ENCODE results near the gene SLC10A3. TPM values are rescaled to one million over a fixed set of nuclear protein-coding genes. Genes with fewer than 3 reads are reported as not detected.
"Not testable (repeated sequence)": the region's sequence is repeated elsewhere in the genome, so short reads cannot be mapped to it uniquely, and the experiment has no call there.

Gene SLC10A3
- total and polyA plus RNA-seq, 3 donors from 2014 or later = 22.4 to 26.5 (median 25.0) TPM

DNA sequence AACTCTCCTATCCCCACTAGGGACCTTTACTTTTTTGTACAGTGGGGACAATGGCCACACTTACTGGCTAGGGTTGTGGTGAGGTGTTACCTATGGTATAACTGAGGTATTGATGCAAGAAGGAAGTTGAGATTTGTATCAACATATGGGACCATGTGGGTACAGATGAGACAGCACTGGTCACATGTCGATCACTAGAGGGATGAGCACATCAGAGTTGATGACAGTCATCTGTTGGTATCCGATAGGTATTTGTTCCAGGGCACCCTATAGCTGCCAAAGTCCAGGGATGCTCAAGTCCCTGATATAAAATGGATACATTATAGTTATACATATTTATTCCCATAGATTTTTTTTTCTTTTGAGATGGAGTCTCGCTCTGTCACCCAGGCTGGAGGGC is 12.6 kb upstream of the SLC10A3 start:
- Histone ChIP-seq H3K4me1 (no peaks in the 10 kb centered on the region), H3K27ac (no peak overlapping the region), H3K9me3 (no peaks in the 10 kb centered on the region), H3K27me3 (no peaks in the 10 kb centered on the region), H3K36me3 (ENCODE audit: low read depth, missing control alignments) (no peaks in the 10 kb centered on the region), H3K4me3 (no peak overlapping the region)
- no peak for DNase-seq
- TF ChIP-seq, protein P1, sequence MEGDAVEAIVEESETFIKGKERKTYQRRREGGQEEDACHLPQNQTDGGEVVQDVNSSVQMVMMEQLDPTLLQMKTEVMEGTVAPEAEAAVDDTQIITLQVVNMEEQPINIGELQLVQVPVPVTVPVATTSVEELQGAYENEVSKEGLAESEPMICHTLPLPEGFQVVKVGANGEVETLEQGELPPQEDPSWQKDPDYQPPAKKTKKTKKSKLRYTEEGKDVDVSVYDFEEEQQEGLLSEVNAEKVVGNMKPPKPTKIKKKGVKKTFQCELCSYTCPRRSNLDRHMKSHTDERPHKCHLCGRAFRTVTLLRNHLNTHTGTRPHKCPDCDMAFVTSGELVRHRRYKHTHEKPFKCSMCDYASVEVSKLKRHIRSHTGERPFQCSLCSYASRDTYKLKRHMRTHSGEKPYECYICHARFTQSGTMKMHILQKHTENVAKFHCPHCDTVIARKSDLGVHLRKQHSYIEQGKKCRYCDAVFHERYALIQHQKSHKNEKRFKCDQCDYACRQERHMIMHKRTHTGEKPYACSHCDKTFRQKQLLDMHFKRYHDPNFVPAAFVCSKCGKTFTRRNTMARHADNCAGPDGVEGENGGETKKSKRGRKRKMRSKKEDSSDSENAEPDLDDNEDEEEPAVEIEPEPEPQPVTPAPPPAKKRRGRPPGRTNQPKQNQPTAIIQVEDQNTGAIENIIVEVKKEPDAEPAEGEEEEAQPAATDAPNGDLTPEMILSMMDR (IDR thresholded peaks at IDR 0.05) = no peak
- TF ChIP-seq POLR2A (IDR thresholded peaks at IDR 0.05) = no peak
- 71 to 91% methylated on average over 3 of the region's 3 CpGs for WGBS, 2 donors
- intact Hi-C loops (cut with DNase I; ENCODE audit: low total_unique reads) = no loop called here

DNA sequence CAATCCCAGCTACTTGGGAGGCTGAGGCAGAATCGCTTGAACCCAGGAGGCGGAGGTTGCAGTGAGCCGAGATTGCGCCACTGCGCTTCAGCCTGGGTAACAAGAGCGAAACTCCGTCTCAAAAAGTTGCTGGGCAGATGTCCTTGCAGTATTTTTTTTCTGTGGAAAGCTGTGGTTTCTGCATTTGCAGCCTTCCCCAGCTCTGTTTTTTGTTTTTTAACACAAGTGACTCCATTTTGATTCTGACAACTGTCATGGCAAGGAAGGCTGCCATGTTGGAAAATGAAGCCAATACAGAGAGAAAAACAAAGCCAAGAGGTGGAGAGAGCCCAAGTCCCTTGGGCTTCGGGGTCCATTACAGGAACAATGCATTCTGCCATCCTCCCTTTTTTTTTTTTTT is 11.7 kb upstream of the SLC10A3 start:
- Histone ChIP-seq H3K4me1 (no peaks in the 10 kb centered on the region), H3K9me3 (no peaks in the 10 kb centered on the region), H3K36me3 (ENCODE audit: low read depth, missing control alignments) (no peaks in the 10 kb centered on the region), H3K4me3 (no peak overlapping the region), H3K27me3 (no peaks in the 10 kb centered on the region), H3K27ac (no peak overlapping the region)
- no peak for TF ChIP-seq POLR2A (IDR thresholded peaks at IDR 0.05)
- TF ChIP-seq, protein P1 (IDR thresholded peaks at IDR 0.05) = no peak
- no peak for DNase-seq
- 85 to 94% methylated on average over 8 of the region's 8 CpGs for WGBS, 2 donors
- intact Hi-C loops (cut with DNase I; ENCODE audit: low total_unique reads) = no loop called here

DNA sequence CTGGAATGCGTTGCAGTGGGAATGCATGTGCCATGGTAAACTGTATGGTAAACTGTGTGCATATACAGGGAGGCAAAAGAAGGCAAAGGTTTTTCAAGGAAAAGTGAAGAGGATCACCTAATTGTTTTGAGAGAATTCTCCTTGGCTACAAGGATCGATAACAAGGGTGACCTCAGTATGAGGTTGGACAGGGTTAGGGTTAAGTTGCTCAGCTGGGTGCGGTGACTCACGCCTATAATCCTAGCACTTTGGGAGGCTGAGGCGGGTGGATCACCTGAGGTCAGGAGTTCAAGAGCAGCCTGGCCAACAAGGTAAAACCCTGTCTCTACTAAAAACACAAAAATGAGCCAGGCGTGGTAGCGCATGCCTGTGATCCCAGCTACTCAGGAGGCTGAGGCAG is 11.0 kb upstream of the SLC10A3 start:
- H3K27me3 ChIP-seq; H3K27ac ChIP-seq; H3K9me3 ChIP-seq; DNase-seq; H3K36me3 ChIP-seq (ENCODE audit: low read depth, missing control alignments); intact Hi-C loops (cut with DNase I; ENCODE audit: low total_unique reads); H3K4me1 ChIP-seq; H3K4me3 ChIP-seq: not testable (repeated sequence)
- WGBS, 2 donors = 91 to 92% methylated on average over 5 to 7 of the region's 7 CpGs

DNA sequence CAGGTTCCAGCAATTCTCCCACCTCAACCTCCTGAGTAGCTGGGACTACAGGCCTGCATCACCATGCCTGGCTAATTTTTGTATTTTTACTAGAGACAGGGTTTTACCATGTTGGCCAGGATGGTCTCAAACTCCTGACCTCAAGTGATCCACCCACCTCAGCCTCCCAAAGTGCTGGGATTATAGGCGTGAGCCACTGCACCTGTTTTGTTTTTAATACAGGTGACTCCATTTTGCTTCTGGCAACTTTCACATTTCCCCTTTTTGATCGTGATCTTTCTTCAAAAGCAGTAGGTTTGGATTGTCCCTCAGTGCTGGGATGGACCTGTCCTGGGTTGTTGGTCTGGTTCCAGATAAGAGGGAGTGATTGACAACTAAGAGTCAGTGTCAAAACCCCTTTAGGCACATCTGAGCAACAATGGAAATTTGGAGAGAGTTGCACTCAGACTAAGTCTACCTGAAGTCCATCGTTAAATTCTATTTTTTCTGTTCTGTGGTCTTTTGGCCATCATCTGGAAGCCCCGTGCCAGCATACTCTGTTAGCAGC is 6.2 kb upstream of the SLC10A3 start:
- DNase-seq; H3K27me3 ChIP-seq; H3K4me1 ChIP-seq; H3K4me3 ChIP-seq; intact Hi-C loops (cut with DNase I; ENCODE audit: low total_unique reads); H3K9me3 ChIP-seq; H3K27ac ChIP-seq; H3K36me3 ChIP-seq (ENCODE audit: low read depth, missing control alignments): not testable (repeated sequence)
- WGBS, 2 donors = 72 to 74% methylated on average over 4 of the region's 4 CpGs

DNA sequence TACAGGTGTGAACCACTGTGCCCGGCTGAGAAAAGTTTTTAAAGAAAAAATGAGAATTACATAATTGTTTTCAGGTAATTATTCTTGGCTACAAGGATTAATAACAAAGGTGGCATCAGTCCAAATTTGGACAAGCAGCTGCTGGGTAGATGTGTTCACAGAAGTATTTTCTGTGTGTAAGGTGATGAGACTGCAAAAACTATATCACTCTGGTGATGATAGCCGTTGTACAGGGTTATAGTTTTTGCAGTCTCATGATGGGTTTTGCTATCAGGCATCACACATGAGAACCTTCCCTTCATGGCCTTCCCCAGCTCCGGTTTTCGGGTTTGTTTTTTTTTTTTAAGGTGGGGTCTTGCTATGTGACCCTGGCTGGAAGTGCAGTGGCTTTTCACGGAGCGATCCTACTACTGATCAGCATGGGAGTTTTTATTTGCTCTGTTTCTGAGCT is 5.1 kb upstream of the SLC10A3 start:
- no peaks in the 10 kb centered on the region for H3K9me3 ChIP-seq
- TF ChIP-seq POLR2A (IDR thresholded peaks at IDR 0.05) = no peak
- TF ChIP-seq, protein P1 (IDR thresholded peaks at IDR 0.05) = no peak
- DNase-seq = no peak
- intact Hi-C loops (cut with DNase I; ENCODE audit: low total_unique reads) = no loop called here
- H3K27me3 ChIP-seq = no peaks in the 10 kb centered on the region
- H3K4me3 ChIP-seq = no peak overlapping the region
- no peaks in the 10 kb centered on the region for H3K4me1 ChIP-seq
- 71 to 77% methylated on average over 5 to 6 of the region's 6 CpGs for WGBS, 2 donors
- H3K27ac ChIP-seq = no peak overlapping the region
- no peaks in the 10 kb centered on the region for H3K36me3 ChIP-seq (ENCODE audit: low read depth, missing control alignments)

DNA sequence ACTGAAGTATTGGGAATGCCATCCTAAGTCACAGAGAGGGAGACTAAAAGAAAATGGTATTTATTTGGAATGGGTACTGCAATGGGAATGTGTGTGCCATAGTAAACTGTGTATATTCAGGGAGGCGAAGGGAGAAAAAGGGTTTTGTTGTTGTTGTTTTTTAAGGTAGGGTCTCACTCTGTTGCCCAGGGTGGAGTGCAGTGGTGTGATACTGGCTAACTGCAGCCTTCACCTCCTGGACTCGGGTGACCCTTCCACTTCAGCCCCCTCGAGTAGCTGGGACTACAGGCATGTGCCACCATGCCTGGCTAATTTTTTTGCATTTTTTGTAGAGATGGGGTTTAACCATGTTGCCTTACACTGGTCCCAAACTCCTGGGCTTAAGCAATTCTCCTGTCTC is 4.3 kb upstream of the SLC10A3 start:
- Histone ChIP-seq H3K4me3 (no peak overlapping the region), H3K9me3 (no peaks in the 10 kb centered on the region), H3K36me3 (ENCODE audit: low read depth, missing control alignments) (no peaks in the 10 kb centered on the region), H3K27ac (no peak overlapping the region), H3K4me1 (peaks cover under 1% of the 10 kb centered on the region), H3K27me3 (no peaks in the 10 kb centered on the region)
- WGBS, 2 donors = 83 to 92% methylated on average over 3 of the region's 3 CpGs
- intact Hi-C loops (cut with DNase I; ENCODE audit: low total_unique reads) = no loop called here
- TF ChIP-seq, protein P1 (IDR thresholded peaks at IDR 0.05) = no peak
- TF ChIP-seq POLR2A (IDR thresholded peaks at IDR 0.05) = no peak
- DNase-seq = no peak

All from testis (tissue), 3 donors.